NCI-H460 (cell line): ENCODE data around the gene IGF2BP3. TPM values are rescaled to one million over a fixed set of nuclear protein-coding genes. Genes with fewer than 3 reads are reported as not detected.
"Not testable (repeated sequence)": the region's sequence is repeated elsewhere in the genome, so short reads cannot be mapped to it uniquely, and the experiment has no call there.

Experiments
- DNase-seq: peaks from one replicate; pipeline ENCODE4 v3.0.0-alpha.2; 2016; ENCODE audit warnings: low read depth; ENCODE audit errors: extremely low read depth
- polyA plus RNA-seq: library from polyadenylated mRNA; depleted of rRNA; stranded (reverse); fragments of >200 nt; gene quantifications from 2 replicates; pipeline ENCODE4 v1.2.3, GENCODE V29; 2014; cell fraction: nucleus; rRNA removed
- total RNA-seq: library from RNA; depleted of rRNA; stranded (reverse); fragments of >200 nt; shearing (Covaris generic); gene quantifications from 2 replicates; pipeline ENCODE4 v1.2.3, GENCODE V29; 2014; rRNA removed

Gene IGF2BP3
- total RNA-seq: 78.9 and 85.4 TPM in 2 replicates
- polyA plus RNA-seq: 69.9 and 82.3 TPM in 2 replicates

GRCh38 chr7:23470330-23471105, at the start of gene IGF2BP3:
Gene IGF2BP3, minus strand, starts transcription at chr7:23470491. Its CDS starts 381 bp downstream, at chr7:23470110.
- peak; percentile 94 for DNase-seq

DNA sequence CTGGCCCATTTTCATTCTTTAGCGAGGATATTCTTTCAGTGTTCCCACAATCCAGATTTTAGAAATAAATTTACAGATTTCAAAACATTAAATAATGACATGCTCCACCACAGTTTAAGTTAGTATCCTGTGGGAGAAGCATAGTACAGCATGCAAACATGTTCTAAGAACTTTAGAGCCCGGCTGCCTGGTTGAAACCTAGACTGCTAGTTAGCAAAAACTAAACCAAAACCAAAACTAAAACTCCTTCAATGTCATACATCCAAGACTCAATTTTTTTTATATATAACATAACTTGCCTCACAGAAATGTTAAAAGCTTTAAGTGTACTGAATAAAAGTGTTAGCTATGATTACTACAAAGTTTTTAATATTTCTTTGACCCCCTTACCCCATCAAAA, 44.5 kb upstream of the IGF2BP3 start:
- no peak for DNase-seq

DNA sequence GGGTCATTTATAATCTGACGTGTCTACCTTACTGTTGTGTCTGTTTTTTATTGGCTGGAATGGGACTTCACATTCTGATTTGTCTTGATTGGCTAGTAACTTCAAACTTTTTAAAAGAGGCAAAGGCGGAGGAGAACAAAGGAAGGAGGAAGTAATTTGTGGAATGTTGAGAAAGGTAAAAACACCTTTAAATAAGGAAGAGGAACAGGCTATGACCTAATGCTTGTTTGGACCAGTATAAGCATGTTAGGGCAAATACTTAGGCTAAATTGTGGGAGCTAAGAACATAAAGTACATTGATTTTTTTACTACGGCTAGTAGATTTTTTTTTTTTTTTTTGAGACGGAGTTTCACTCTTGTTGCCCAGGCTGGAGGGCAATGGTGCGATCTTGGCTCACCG, 43.5 kb upstream of the IGF2BP3 start:
- not testable (repeated sequence) for DNase-seq

DNA sequence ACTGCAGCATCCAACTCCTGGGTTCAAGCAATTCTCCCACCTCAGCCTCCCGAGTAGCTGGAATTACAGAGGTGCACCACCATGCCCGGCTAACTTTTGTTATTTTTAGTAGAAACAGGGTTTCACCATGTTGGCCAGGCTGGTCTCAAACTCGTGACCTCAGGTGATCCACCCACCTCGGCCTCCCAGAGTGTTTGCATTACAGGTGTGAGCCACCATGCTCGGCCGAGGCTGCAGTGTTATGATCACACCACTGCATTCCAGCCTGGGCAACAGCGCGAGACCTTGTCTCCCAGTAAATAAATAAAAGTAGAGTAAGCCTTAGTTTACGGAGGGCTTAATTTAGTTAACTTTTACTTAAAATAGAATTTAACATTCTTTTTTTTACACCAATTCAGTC, 23.7 kb upstream of the IGF2BP3 start:
- DNase-seq: no peak

- no peak for DNase-seq
These were observed 21.2 kb upstream of the IGF2BP3 start for GRCh38 chr7:23491502-23491901.

DNA sequence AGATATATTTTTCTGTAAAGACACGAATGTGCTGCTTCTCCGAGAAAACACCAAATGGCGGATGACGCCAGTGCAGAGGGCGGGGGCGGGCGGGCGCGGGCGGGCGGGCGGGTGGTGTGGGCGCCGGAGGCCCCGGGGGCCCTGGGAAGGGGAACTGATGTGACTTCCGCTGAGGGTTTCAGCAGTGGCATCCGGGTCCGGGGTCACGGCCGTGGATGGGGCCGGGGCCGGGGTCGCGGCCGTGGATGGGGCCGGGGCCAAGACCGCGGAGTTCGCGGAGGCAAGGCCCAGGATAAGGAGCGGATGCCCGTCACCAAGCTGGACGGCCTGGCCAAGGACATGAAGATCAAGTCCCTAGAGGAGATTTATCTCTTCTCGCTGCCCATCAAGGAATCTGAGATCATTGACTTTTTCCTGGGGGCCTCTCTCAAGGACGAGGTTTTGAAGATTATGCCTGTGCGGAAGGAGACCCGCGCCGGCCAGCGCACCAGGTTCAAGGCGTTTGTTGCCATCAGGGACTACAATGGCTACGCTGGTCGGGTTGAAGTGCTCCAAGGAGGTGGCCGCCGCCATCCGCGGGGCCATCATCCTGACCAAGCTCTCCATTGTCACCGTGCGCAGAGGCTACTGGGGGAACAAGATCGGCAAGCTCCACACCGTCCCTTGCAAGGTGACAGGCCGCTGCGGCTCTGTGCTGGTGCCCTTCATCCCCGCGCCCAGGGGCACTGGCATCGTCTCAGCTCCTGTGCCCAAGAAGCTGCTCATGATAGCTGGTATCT, 20.3 kb upstream of the IGF2BP3 start:
- no peak for DNase-seq

DNA sequence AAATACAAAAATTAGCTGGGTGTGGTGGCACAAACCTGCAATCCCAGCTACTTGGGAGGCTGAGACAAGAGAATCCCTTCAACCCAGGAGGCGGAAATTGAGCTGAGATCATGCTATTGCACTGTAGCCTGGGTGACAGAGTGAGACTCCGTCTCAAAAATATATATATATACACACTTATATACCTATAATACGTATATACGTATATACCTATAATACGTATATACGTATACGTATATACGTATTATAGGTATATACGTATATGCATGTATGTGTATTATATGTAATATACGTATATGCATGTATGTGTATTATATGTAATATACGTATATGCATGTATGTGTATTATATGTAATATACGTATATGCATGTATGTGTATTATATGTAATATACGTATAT, 18.4 kb upstream of the IGF2BP3 start:
- DNase-seq: not testable (repeated sequence)

GRCh38 chr7:23487670-23488069, 17.4 kb upstream of the IGF2BP3 start:
- DNase-seq: no peak

- DNase-seq: no peak
These were observed 15.9 kb upstream of the IGF2BP3 start for GRCh38 chr7:23486002-23486773.

DNA sequence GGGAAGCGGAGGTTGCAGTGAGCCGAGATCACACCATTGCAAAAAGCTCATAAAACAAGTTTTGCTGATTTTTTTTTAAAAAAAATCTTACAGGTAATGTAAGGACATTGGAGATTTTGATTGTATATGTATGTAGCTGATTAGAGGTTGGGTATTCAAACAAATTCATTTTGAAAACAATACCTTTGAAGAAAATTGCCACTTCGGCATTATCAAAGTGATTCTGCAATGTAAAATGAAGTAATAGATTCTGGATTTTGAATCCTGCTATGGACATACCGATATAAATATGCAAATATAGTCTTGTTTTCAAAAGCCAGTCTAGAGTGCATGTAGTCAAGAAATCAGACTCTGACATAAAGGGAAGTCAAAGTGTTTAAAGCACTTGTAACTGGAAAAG, 12.4 kb upstream of the IGF2BP3 start:
- DNase-seq: no peak

GRCh38 chr7:23477962-23478866, 7.9 kb upstream of the IGF2BP3 start:
- no peak for DNase-seq

DNA sequence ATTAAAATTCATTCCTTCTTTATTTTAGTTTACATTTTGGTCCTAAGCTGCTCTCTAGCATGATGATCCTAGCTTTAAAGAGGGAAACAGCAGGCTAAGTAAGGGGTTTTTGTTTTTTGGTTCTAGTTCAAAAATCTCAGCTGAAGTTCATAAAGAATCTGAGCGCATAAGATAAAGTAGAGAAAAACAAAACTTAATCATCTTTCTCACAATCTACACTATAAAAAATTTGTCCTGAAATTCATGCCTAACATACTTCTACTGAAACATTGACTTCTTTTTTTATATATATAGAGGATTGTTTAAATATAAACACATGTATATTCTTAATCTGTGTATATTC, 6.8 kb upstream of the IGF2BP3 start:
- DNase-seq: no peak

DNA sequence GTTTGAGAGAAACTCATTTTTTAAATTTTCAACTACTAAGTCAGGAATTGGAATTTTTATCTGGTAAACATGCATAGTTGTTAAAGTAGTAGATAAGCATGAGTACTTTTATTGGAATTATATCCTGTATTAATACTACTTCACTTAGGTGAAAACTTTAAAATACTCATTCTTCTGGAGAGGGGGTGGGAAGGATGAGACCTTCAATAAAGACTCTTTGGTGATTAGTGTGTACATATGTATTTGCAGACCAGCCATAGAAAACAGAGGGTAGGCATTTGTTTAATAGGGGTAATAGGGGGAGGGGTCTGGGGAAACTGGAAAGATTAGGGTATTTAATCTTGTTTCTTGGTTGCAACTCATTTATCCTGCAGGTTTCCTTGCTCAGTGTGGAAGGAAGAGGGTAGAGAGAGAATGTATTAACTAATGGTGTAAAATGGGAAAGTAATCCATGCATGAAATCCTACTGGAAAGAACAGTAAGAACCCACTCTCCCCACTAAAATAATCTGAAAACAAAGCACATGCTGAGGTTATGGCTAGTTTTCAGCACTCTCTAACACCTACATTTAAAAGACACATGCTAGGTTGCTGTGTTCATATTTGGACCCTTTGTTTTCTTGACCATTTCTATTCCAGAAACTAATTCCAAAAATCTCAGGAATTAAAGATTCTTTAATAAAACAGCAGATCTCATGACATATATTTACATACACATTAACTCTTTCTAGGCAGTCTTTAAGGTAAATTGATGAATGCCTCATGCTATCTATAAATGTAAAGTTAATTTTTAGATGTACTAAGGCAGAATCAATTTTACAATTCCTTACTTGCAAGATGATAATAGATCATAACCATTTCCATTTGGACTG, 6.2 kb upstream of the IGF2BP3 start:
- no peak for DNase-seq

DNA sequence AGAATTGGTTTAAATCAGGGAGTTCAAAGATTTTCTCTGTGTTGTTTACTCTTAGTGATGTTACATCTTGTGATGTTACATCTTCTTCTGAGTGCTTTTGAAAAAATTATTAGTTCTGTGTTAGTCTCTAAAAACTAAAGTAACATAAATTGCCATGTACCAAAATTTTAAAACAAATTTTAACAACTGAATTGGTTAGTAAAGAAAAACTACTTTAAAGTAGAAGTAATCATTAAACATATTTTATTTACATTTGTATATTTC, 5.2 kb upstream of the IGF2BP3 start:
- DNase-seq: no peak

DNA sequence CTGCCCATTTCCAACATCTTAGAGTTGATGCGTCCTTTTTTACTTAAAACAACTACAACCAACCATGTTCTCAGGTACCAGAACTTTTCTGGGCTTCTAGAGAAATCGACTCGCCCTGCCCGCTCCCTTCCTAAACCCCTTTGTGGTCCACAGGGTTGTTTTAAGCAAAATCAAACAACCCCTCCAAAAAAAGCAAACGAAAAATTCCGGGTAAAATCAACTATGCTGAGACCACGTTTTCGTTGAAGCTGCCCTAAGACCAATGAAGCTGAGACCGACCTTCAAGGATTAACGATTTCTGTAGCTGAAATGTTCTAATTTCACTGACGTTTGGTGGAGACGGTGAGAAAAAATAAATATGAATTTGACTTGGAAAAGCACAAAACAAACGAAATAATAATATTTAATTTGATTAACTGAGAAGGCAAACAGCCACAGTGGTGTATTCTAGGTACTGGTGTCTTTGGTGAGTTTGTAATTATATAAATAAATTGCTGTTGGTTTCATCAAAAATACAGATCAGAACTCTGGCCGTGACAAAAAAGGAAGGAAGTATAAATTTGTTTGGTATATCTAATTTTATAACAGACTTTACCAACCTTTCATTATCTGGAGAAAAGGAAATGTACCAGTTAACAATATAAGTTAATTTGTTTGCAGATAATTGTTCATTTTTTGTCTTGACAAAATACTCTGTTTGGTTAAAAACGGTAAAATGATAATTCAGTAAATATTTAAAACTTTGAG, 4.7 kb upstream of the IGF2BP3 start:
- no peak for DNase-seq

DNA sequence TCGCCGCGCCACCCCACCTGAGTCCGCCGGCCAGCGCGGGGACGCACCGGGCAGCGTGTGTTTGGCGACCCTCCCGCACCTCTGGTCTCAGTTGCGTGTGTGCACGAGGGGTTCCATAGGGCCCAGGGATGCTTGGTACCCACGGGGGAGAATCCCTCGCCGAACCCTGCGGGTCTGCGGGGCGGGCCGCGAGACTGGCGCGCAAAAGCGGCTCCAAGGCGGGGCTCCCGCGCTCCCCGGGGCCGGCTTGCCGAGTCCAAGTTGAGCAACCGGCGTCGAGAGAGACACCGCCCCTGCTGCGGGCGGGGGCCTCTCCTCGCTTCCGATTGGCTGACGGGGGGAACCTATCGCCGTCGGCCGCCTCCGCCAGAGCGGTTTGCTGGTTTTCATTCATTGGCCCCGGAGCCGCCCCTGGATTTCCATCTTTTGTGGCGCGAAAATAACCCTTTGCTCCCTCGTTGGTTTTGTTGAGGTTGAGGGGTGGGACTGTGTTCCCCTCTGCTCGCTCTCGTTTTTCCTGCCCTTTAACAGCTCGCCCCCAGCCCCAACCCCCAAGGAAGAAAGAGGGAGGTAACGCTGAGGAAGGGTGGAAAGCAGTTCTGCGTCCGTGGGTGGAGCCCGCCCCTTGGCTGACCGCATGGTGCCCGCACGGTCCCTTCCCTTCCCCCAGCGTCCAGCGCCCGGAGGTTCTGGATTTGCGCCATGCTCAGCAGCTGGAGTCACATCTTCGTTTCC, 4.0 kb upstream of the IGF2BP3 start:
- DNase-seq: peak; percentile 96

- no peak for DNase-seq
These were observed 3.5 kb upstream of the IGF2BP3 start for GRCh38 chr7:23473844-23474093.
